Endothelial cell of umbilical vein (primary cell): Measurements from ENCODE around the gene THSD4.

ENCODE experiments used
- CTCF ChIP-seq, 2 donors: IDR thresholded peaks; 1 replicate in 1 of 2; 2 replicates in 1 of 2; pipeline ENCODE4 v1.5.1; 2011; ENCODE audit warnings: low read length in 2 of 2, mild to moderate bottlenecking in 2 of 2, moderate library complexity in 2 of 2, control low read depth in 1 of 2, inconsistent platforms in 1 of 2, low read depth in 1 of 2; ENCODE audit not compliant: insufficient read depth in 1 of 2; ENCODE audit errors: extremely low read depth in 1 of 2
- EZH2 ChIP-seq: IDR thresholded peaks from 2 replicates; pipeline ENCODE4 v1.6.1; 2012; ENCODE audit warnings: borderline replicate concordance, low read depth, mild to moderate bottlenecking, moderate library complexity, low read length, inconsistent platforms; ENCODE audit not compliant: severe bottlenecking
- GATA2 ChIP-seq: IDR thresholded peaks from 2 replicates; pipeline ENCODE4 v1.7.0; 2011; ENCODE audit warnings: low read depth, mild to moderate bottlenecking, moderate library complexity, mixed read lengths, low read length; ENCODE audit not compliant: insufficient read length, insufficient read depth
- MAX ChIP-seq: IDR thresholded peaks from 2 replicates; pipeline ENCODE4 v1.6.1; 2011; ENCODE audit not compliant: insufficient read depth, insufficient read length
- MYC ChIP-seq: IDR thresholded peaks from one replicate; pipeline ENCODE4 v1.6.1; 2011; ENCODE audit warnings: mild to moderate bottlenecking, low read depth, low read length
- POLR2A ChIP-seq: IDR thresholded peaks from 2 replicates; pipeline ENCODE4 v1.6.1; 2012; ENCODE audit warnings: low read depth, mild to moderate bottlenecking, control low read depth, low read length
- POLR2AphosphoS5 ChIP-seq: IDR thresholded peaks from 2 replicates; pipeline ENCODE4 v1.6.1; 2012; ENCODE audit warnings: low read depth, mild to moderate bottlenecking, control low read depth, low read length, moderate library complexity; ENCODE audit not compliant: insufficient read depth

- TF ChIP-seq EZH2 (no peak), CTCF (IDR thresholded peaks at IDR 0.05; ENCODE audit: extremely low read depth in 1 of 2, insufficient read depth in 1 of 2, low read depth in 1 of 2, low read length in 2 of 2) (no peak), POLR2AphosphoS5 (no peak), MAX (no peak), MYC (no peak), POLR2A (no peak), GATA2 (no peak)
Observed at GRCh38 chr15:71390096-71390495, 274.8 kb downstream of the THSD4 start.
